Measurements from ENCODE around the gene CENPL.
"Not testable (repeated sequence)": the region's sequence is repeated elsewhere in the genome, so short reads cannot be mapped to it uniquely, and the experiment has no call there.

Gene CENPL

GRCh38 chr1:173824315-173825081 lies at the start of gene CENPL, which contains the start of gene DARS2:
CENPL (minus strand) TSS chr1:173824883; CDS start chr1:173811299, 13,584 bp downstream.
DARS2 (plus strand) TSS chr1:173824673; CDS start chr1:173825230, 557 bp downstream.
- DNase-seq: peak; percentile 98

DNA sequence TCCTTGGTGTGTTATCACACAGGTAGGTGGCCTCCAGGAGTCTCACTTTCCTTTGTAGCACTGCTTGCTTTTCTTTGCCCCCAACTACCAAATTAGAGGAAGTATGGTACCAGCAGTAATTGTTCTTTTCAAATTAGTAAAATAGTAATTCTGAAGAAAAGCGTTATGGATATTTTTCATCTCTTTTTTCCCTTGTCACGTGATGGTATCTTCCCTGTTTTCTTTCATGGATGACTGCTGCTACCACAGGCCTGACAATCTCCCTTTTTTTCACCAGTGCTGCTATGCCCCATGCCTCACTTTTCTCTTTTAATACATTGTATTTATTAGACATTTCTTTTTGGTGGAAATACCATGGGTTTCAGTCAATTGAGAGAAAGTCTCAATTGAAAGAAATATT lies 46.8 kb upstream of the CENPL start:
- DNase-seq: no peak

GRCh38 chr1:173871091-173871490 lies 46.4 kb upstream of the CENPL start:
- no peak for DNase-seq

DNA sequence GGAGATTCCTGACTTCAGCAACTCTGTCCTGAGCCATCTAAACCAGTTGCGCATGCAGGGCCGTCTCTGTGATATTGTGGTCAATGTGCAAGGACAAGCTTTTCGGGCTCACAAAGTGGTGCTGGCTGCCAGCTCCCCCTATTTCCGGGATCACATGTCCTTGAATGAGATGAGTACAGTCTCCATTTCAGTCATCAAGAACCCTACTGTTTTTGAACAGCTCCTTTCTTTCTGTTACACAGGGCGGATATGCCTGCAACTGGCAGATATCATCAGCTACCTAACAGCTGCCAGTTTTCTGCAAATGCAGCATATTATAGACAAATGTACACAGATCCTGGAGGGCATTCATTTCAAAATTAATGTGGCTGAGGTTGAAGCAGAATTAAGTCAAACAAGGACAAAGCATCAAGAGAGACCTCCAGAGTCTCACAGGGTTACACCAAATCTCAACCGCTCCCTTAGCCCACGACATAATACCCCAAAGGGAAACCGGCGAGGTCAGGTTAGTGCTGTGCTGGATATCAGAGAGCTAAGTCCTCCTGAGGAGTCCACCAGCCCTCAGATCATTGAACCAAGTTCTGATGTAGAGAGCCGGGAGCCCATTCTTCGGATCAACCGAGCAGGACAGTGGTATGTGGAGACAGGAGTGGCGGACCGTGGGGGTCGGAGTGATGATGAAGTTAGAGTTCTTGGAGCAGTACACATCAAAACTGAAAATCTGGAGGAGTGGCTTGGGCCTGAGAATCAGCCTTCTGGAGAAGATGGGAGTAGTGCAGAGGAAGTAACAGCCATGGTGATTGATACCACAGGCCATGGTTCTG lies 45.8 kb upstream of the CENPL start:
- DNase-seq: no peak

DNA sequence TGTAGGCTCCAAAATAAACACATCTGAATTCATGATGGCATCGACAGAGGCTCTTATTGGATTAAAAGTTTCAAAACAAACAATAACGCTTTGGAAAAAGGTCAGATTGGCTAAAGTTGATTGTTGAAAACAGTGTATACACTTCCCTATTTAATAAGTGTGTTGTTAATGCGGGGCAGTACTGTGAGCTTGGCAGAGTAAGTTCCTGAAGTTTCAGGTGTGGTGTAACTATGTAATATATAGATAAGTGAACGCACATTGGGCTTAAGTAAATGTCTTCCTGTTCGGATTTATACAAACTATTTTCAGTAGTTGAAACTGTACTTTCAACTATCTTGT lies 44.3 kb upstream of the CENPL start:
- DNase-seq: peak; percentile 35

DNA sequence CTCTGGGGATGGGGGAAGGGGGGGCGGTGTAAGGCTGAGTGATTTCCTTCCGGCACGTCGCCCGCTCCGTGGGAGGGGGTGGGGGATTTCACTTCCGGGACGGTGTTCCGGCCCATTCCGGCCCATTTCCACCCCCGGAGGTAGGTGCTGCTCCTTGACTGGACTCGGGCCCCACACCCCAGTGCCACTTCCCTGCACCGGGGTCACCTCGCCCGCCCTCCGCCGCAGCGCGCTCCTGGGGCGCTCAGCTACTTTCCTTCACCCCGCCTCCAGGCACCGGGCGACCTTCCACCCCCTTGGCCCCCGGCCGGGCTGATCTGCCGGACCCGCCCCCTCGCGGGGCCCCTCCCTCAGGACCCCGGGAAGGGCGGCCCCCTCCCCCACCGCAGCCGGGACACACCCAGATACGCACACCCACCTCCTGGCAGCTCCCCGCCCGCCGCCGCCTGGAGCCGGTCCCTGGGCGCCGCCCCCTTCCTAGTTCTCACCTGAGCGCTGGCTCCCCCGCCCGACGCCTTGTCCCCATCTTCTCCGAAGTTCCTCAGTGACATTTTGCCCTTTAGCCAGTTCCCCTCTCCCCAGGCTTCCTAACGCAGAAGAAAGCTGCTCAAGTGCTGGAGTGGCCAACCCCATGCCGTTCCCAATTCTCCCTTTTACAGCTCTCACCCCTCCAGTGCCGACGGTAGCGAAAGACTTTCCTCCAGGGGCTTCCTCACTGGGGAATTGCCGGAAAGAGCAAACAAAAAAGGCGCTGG lies 43.8 kb upstream of the CENPL start, which contains the start of gene ZBTB37:
TSS of gene ZBTB37 (plus strand) at position 115 of the 755 bp plus-strand sequence. CDS start 1,846 bp downstream, outside the sequence.
- DNase-seq: peak; percentile 29

GRCh38 chr1:173867753-173868265 lies 43.1 kb upstream of the CENPL start, which contains the start of gene GAS5:
GAS5 (minus strand) TSS chr1:173867989.
- DNase-seq: peak; percentile 99

GRCh38 chr1:173867141-173867752 lies 42.6 kb upstream of the CENPL start:
- DNase-seq: no peak

DNA sequence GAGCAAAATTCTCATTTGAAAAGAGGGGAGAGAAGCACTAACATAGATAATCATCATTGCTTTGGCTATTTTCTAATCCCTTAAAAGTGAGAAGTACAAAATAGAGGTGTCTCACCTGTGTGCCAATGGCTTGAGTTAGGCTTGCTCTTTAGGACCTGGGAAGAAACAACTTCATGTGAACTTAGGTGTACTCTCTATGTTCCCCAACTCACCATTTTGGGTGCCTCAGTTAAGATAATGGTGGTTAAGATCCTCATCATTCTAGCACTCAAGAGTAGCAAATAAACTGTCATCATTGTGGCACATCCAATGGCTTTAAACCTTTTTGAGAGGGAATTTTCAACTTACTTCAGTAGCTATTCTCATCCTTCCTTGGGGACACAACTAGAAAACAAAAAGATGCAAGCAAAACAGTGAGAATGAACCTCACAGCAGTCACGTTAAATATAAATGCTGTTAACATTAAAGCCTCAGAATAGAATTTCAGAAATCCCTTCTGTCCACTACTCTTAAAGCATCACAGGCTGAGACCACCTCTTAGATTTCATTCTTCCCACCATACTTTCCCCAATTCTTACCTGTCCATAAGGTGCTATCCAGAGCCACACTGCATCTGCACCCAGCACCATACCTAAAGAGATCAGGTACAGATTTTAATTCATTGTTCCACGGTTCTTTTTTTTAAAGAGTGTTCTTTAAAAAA lies 41.9 kb upstream of the CENPL start:
- no peak for DNase-seq

DNA sequence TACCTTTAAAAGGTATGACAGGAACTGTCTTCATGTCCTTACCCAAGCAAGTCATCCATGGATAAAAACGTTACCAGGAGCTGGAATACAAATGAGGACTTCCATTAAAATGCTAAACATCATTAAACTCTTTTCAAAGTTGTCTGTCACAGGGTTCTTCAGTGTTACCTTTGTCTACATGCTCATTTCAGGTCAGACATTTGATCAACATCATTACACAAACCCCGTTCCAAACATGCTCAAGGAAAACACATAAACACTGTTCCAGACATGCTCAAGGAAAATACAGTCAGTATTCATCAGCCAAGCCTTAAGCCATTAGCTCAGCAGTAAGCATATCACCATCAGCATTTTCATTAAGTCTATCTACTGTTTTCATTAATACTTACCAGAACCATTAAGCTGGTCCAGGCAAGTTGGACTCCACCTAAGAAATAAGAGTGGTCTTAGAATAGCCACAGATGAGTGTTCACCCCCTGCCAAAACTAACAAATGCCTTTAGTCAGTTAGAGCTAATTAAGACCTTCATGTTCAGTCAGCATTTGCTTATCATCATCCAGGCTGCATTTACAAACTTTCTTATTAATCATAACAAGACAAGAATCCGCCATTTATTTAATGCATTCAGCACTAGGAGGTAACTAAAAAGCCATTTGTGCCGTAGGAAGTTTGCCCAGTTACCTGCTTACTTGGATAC lies 40.9 kb upstream of the CENPL start:
- no peak for DNase-seq

DNA sequence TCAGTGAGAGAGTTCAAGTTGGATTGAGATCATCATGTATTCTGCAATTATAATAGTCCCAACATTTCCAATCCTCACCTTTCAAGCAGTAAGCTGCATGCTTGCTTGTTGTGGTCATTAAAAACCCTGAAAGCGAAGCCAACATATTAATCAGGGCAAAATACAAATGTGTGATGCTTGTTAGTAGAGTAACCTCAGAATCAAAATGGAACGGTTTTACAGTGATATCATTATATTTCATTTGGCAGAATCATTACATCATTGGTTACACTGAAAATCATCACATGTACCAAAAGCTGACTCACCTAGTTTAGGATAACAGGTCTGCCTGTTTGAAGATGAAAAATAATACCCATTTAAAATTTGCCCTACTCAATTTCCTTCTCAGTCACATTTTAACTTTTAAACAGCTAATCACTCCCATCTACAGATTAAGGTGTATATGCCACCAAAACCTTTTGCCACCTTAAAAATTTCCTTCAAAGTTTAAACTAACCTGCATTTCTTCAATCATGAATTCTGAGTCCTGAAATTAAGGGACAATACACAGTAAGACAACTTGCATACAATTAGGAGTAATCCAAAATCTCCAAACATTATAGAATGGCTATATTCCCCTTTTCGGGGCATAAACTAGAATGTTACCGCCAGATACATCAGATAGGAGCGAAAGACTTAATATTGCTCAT lies 39.6 kb upstream of the CENPL start:
- DNase-seq: no peak

DNA sequence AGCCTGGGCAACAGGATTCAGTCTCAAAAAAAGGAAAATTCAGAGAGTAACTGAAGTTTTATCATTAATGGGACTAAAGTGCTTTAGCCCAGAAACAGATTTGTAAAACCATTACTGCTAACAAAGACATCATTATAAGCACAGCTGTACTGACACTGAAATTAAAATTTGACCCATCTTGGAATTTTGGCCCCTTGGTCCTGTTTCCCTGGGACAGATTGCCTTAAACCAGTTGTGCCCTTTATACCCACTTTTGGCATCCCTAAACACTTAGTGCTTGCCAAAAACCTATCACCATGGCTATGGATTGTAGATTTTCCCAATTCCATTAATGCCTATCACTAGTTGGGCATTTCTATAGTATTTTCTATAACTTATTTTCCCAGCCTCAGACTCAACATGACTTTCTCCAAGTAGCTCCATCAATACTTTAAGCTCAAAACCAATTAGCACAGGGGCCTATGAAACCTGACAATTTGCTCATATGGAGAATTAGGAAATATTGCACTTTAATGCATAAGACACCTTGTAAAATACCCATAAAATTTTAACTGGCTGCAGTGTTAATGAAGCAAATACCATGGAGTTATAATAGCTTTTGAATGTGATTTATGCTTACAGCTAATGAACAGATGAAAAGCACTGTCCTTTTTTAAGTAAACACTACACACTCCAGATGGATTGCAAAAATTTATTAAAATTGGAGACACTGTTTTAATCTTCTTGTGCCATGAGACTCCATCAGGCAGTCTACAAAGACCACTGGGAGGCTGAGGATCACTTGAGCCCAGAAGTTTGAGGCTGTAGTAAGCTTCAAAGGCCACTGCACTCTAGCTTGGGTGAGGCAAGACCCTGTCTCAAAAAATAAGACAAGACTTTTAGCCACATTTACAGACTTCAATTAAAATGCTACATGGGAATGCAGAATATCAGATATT lies 38.8 kb upstream of the CENPL start:
- no peak for DNase-seq

- no peak for DNase-seq
Observed at GRCh38 chr1:173862769-173863223, 38.1 kb upstream of the CENPL start.

DNA sequence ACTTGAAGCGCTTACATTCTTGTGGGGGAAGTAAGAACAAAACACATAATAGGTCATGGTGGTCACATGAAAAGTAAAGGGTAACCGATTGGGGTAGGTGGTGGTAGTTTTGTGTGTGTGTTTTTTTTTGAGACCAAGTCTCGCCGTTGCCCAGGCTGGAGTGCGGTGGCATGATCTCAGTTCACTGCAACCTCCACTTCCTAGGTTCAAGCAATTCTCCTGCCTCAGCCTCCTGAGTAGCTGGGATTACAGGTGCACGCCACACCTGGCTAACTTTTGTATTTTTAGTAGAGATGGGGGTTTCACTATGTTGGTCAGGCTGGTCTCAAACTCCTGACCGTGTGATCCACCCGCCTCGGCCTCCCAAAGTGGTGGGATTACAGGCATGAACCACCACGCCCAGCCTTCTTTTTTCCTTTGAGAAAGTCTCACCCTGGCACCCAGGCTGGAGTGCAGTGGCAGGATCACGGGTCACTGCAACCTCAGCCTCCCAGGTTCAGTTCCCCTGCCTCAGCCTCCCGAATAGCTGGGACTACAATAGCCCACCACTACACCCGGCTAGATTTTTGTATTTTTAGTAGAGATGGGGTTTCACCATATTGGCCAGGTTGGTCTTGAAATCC lies 37.6 kb upstream of the CENPL start:
- not testable (repeated sequence) for DNase-seq

DNA sequence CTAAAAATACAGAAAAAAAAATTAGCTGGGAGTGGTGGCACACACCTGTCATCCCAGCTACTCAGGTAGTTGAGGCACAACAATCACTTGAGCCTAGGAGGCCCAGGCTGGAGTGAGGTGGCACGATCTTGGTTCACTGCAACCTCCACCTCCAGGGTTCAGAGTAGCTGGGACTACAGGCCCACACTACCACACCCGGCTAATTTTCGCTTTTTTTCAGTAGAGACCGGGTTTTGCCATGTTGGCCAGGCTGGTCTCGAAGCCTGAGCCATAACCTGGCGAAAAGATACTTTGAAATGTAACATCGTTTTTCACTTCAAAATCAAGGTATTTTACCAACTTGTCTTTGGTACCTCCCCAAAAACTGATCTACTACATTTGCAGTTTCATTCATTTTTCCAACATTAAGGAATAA lies 37.1 kb upstream of the CENPL start:
- DNase-seq: no peak

DNA sequence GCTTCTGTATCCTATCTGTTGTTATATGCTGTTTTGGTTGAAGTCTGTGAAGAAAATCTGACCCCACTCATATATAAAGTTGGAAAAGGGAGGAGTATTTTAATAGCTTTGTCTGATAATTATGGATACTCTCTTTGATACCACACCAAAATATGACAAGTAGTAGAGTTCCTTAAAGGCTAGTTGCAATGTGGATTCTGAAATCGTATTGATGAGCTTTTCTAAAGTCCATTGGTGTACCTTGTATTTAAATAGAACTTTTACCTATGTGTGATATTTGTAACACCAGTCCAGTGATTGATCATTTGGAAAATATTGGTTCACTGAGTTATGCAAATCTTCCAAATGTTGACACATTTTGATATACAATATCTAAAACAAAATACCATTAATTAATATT lies 35.4 kb upstream of the CENPL start:
- DNase-seq: no peak

GRCh38 chr1:173859547-173859946 lies 34.9 kb upstream of the CENPL start:
- DNase-seq: not testable (repeated sequence)

GRCh38 chr1:173857363-173857917 lies 32.8 kb upstream of the CENPL start:
- DNase-seq: no peak
